HG02763 (cell line): Measurements from ENCODE around the gene TOMM6.
"Not testable (repeated sequence)": the region's sequence is repeated elsewhere in the genome, so short reads cannot be mapped to it uniquely, and the experiment has no call there.

ENCODE experiments used
- ATAC-seq: cut with Tn5 transposase; IDR thresholded peaks from one replicate; pipeline ENCODE4 v1.9.1; 2021; ENCODE audit warnings: mild to moderate bottlenecking, moderate library complexity; ENCODE audit not compliant: unreplicated experiment

Gene TOMM6

GRCh38 chr6:41759905-41760579 lies 27.5 kb upstream of the TOMM6 start:
- ATAC-seq, result no peak

DNA sequence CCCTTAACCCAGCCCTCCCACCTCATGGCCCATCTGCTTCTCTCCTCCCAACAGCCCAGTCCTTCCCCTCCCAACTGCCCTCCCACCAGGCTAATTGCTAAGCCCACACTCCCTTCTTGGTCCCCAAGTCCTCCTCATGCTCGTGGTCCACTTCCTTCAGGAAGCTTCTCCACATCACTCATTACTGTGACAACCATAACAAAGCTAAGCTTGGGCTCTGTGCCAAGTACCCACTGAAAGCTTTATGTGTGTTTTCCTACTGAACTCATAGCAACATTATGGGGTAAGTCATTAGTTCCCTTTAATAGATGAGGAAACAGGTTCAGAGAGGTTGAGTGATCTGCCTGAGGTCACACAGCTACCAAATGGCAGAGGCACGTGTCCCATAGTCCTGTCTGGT lies 24.0 kb upstream of the TOMM6 start:
- ATAC-seq, result no peak

DNA sequence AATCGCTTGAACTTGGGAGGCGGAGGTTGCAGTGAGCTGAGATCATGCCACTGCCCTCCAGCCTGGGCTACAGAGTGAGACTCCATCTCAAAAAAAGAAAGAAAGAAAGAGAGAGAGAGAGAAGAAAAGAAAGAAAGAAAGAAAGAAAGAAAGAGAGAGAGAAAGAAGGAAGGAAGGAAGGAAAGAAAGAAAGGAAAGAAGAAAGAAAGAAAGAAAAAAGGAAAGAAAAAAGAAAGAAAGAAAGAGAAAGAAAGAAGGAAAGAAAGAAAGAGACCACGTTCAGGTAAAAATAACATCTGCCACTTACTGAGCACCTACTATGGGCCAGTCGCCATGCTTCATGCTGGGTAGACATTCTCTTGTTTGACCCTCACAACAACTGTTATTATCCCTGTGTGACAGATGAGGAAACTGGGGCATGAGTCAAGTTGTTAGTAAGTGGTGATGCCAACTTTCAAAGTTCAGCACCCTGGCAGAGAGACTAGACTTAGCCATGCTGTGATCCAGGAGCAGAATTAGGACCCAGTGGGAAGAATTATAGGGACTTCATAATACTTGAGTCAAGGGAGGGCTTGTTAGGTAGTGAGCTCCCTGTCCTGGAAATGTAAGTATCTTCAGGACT lies 21.3 kb upstream of the TOMM6 start:
- ATAC-seq, result not testable (repeated sequence)

DNA sequence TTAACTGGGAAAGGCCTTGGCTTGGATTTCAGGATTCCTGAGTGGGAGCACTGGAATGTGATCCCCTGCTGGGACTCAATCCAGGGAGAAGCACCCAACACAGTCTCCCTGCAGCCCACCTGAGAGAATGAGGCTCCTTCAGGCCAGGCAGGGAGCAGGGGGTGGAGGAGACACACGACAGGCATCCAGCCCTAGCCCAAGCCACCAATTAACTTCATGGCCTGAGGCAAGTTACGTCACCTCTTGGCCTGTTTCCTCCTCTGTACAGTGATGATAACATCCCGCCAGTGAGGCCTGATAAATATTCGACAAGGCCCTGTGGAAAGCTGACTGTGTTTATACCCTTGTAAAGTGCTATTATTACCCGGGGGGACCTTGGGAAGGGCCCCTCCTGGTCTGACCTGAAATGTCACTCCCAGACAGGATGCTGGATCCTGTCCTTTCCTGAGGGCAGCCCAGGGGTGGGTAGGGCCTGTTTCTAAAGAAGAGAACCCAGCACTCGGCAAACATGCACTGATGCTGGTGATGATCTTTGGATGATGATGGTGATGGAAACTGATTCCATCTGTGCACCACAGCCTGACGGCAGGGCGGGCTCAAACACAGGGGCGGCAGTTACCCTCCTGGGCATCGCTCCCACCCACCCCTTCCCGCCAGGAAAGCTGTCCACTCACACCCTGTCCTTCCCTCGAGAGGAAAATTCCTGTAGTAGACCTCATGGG lies 20.2 kb upstream of the TOMM6 start:
- no peak for ATAC-seq

GRCh38 chr6:41768545-41769308 lies 18.8 kb upstream of the TOMM6 start:
- ATAC-seq, result no peak

- no peak for ATAC-seq
Measured at GRCh38 chr6:41769376-41769775, 18.1 kb upstream of the TOMM6 start.

DNA sequence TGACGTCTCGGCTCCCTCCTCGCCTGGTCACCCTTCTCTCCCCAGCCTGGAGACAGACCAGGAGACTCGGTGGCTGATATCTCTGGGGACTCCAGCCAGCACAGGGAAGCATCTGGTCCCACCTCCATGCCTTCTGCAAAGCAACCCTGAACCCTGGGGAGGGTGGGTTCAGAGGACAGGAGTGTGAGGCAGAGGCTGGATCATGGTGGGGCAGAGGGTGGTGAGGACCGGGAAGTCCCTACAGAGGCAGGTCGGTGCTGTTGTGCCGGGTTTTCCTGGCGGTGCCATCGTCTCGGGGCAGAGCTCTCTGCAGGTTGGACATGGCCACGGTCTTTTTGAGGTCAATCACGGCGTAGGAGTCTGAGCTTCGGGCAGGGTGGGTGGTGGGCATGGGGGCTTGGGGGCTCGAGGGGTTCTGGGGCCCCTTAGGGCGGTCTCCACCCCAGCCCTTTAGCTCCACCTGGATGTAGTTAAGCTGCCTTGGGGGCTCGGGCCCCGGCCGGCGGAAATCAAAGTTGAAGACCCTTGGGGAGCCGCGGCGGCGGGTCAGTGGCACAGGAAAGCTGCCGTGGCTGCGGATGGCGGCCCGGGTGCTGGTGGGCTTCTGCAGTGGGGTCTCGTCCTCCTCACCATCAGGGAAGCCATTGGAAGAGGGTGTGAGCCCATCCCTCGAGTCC lies 17.0 kb upstream of the TOMM6 start:
- ATAC-seq, result no peak

DNA sequence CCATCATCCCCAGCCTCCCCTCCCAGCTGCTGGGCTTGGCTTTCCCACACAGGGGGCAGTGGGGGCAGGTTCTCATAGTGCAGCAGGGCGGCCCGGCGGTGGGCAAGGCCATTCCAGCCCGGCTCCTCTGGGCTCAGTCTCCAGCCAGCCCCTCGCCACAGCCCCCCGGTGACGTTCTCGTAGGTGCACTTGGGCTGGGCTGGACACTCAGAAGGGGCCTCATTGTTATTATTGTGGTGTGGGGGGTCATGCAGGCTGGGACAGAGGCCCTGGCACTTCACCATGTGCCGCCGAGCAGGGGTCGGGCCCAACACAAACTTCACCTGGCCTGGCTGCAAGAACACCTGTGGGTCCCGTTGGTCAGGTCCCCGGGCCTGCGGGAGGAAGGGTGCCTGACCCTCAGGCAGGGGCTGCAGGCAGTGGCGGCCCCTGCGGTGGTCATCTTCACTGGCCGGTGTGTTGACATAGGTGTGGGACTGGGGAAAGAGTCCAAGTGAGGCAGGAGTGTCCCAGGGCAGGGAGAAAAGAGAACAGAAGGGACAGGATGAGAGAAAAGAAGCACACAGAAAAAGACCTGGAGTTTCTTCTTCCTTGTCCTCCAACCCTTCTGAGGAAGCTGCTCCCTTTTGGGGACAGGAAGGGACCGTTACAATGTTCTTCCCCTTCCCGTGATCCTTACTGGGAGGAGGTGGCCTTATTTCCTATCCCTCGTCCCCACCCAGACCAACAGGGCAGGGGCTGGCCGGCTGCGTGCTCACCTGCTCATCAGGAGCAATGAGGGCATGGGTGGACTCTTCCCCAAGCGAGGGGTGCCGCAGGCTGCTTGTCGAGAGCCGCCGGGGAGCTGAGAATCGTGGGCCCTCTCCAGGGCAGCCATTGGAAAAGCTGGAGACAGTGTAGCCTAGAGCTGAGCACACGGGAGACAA lies 16.2 kb upstream of the TOMM6 start:
- ATAC-seq, result no peak

GRCh38 chr6:41774841-41775240 lies 12.7 kb upstream of the TOMM6 start:
- ATAC-seq, result no peak

DNA sequence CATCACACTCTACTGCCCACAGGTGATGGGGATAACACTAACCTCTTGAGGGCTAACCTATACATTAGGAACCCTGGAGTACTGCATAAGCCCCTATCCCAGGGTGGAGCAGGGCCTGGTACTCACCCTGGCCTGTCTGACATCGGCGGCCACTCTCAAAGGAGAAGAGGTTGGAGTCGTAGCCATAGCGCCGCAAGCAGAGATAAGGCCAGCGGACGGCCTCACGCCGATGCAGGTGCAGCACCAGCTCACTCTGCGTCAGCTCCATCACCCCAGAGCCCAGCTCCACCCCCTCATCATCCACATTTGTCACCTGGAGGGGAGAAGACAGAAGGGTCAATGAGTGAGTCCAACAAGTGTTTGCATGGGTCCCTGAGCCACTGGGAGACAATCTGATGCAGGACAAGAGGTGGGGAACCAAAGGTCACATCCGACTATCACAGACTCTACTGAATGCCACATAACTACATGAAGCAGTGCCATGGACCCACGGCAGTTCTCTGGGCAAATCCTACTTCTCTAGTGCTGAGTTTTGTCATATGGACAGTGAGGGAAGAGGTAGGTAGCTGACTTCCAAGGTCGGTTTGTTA lies 12.1 kb upstream of the TOMM6 start:
- ATAC-seq, result no peak

- no peak for ATAC-seq
Measured at GRCh38 chr6:41777551-41778285, 9.8 kb upstream of the TOMM6 start.

DNA sequence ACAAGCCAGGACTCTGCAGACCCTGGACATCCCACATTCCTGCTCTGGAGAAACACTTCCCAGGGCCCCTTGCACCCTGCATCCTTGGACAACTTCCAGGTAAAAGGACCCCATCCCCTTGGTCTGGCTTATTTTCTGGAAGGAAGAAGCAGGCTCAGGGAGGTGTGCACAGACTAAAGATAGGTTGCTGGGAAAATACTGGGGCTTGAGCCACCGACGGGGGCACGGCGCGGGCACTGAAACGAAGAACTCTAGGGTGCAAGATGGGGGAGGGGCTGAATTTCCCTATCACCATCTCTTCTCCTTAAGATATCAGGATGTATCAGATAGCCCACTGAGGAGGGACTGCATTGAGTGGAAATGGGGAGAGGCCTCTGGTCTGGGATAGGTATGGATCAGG lies 8.6 kb upstream of the TOMM6 start:
- no peak for ATAC-seq

DNA sequence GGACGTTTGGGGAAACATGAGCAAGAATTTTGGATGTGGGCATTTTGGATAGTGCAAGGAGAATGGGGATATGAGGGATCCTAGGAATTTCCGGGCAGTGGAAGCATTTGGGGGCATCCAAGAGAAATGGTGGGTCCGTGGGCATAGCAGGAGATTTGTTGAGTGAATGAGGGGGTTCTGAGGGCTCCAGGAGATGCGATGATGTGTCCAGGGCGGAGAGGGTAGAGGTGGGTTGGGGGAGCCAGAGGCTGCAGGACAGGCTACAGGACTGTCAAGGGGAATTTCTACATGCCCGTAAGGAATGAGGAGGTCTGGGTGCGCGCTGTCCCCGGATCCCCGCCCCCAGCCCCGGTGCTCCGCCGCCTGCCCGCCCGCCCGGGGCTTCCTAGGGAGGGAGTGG lies 8.2 kb upstream of the TOMM6 start:
- no peak for ATAC-seq

GRCh38 chr6:41779788-41780550 lies 7.5 kb upstream of the TOMM6 start, which contains the start of gene FRS3:
Gene FRS3 (minus strand): TSS chr6:41779900. CDS start chr6:41776987, 2,913 bp downstream.
- peak; percentile 95 for ATAC-seq

- ATAC-seq, result no peak
Measured at GRCh38 chr6:41780551-41781365, 6.7 kb upstream of the TOMM6 start, which contains the start of gene PRICKLE4. Gene PRICKLE4 (plus strand): TSS chr6:41780782. CDS start chr6:41783474, 2,692 bp downstream.

- no peak for ATAC-seq
Measured at GRCh38 chr6:41781366-41781730, 6.1 kb upstream of the TOMM6 start.
